MCF 10A (cell line): ENCODE results near the gene KCND2. TPM values are rescaled to one million over a fixed set of nuclear protein-coding genes. Genes with fewer than 3 reads are reported as not detected.

Experiments
- BruUV-seq: library from RNA; stranded (reverse); fragments of 400-500 nt; replicated peaks from 2 replicates; lab custom pipeline; 2021; lab: Mats Ljungman, UMichigan
- CTCF ChIA-PET: fragments of 300-600 bp; sonication (Branson Sonifier 250); formaldehyde crosslinking; extraction: SDS; loops from one replicate; lab custom pipeline; 2021; ENCODE audit warnings: antibody characterized with exemption, inconsistent platforms; lab: Yijun Ruan, JAX
- POLR2A ChIA-PET: fragments of 300-600, 350-650 bp; sonication (Branson Sonifier 250); formaldehyde crosslinking; extraction: SDS; loops from one replicate; lab custom pipeline; 2020; ENCODE audit warnings: antibody characterized with exemption, inconsistent platforms; lab: Yijun Ruan, JAX
- DNase-seq: peaks from one replicate; pipeline ENCODE4 v3.0.0-alpha.2; 2018; ENCODE audit not compliant: unreplicated experiment
- H3K27ac Mint-ChIP-seq: one replicate; pipeline ENCODE4 v1.8.0; 2022; ENCODE audit warnings: mild to moderate bottlenecking, low read depth, mixed read lengths; ENCODE audit not compliant: unreplicated experiment
- H3K27me3 Mint-ChIP-seq: one replicate; pipeline ENCODE4 v1.8.0; 2022; ENCODE audit warnings: mixed read lengths; ENCODE audit not compliant: insufficient read depth, unreplicated experiment
- H3K36me3 Mint-ChIP-seq: one replicate; pipeline ENCODE4 v1.8.0; 2022; ENCODE audit warnings: mild to moderate bottlenecking, moderate library complexity, mixed read lengths; ENCODE audit not compliant: insufficient read depth, unreplicated experiment
- H3K4me1 Mint-ChIP-seq: one replicate; pipeline ENCODE4 v1.8.0; 2022; ENCODE audit warnings: mixed read lengths; ENCODE audit not compliant: insufficient read depth, unreplicated experiment
- H3K4me3 Mint-ChIP-seq: one replicate; pipeline ENCODE4 v1.8.0; 2022; ENCODE audit warnings: mild to moderate bottlenecking, moderate library complexity, mixed read lengths; ENCODE audit not compliant: unreplicated experiment
- H3K9me3 Mint-ChIP-seq: one replicate; pipeline ENCODE4 v1.8.0; 2022; ENCODE audit warnings: mixed read lengths; ENCODE audit not compliant: unreplicated experiment
- CTCF ChIP-seq: fragments of 200-600 bp; IDR thresholded peaks from one replicate; pipeline ENCODE4 v1.8.0; 2022; ENCODE audit warnings: antibody characterized with exemption, mild to moderate bottlenecking; ENCODE audit not compliant: unreplicated experiment
- intact Hi-C: fragments of 100-400 bp; cut with micrococcal nuclease; formaldehyde crosslinking; loops from 2 replicates; pipeline ENCODE4 v1.14.1; 2022
- total RNA-seq: library from RNA; stranded (reverse); gene quantifications from 2 replicates; pipeline ENCODE4 v1.2.3, GENCODE V29; 2022

Gene KCND2
- total RNA-seq, 1 experiment from 2014 or later = not detected

DNA sequence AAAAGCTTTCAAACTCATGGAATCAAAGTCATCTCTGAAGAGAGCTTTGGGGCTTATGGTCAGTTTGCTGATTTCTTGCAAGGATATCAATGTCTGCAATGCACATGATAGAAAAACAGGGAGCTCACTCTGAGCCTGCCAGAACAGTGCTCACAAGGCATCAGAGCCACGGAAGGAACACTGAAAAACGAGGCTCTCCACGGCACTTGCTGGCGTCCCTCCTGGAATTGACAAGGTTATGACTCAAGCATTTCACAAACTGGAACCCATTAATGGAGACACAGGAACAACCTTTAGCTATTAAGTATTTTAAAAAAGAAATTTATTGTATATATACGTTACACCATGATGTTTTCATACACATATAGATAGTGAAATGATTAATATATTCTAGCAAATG, 266.3 kb downstream of the KCND2 start:
- Mint-ChIP-seq H3K27me3 (peaks cover 41% of the 10 kb centered on the region), H3K4me3 (no peak overlapping the region), H3K27ac (no peak overlapping the region), H3K9me3 (no peaks in the 10 kb centered on the region), H3K4me1 (no peaks in the 10 kb centered on the region), H3K36me3 (no peaks in the 10 kb centered on the region)
- ChIA-PET POLR2A (no interaction called here), CTCF (interaction anchor here (0.7 to 1.6 kb wide), 2 partner anchors 16 to 233 kb away, joined by 4 to 8 read pairs; no protein-coding TSS in a partner anchor)
- intact Hi-C loops = no loop called here
- no peak for TF ChIP-seq CTCF
- BruUV-seq = no TSS peak
- no peak for DNase-seq

DNA sequence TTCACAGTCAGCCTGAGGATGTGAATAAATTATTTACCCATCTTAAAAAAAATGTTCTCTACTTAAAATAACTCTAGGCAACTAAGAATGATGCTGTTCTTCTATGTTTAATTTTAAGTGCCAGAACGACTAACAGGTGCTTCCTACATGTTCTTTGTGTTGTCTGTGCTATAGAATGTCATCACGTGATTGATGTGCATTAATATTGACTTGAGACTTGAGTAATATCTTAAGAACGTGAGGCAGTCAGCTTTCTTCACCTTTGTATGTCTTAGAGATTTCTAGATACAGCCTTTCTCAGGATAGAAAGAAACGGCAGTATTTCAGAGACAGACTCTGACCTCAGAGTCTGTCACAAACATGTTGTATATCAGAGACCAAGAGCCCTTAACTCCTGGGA, 274.6 kb downstream of the KCND2 start:
- no peak overlapping the region for H3K4me3 Mint-ChIP-seq

DNA sequence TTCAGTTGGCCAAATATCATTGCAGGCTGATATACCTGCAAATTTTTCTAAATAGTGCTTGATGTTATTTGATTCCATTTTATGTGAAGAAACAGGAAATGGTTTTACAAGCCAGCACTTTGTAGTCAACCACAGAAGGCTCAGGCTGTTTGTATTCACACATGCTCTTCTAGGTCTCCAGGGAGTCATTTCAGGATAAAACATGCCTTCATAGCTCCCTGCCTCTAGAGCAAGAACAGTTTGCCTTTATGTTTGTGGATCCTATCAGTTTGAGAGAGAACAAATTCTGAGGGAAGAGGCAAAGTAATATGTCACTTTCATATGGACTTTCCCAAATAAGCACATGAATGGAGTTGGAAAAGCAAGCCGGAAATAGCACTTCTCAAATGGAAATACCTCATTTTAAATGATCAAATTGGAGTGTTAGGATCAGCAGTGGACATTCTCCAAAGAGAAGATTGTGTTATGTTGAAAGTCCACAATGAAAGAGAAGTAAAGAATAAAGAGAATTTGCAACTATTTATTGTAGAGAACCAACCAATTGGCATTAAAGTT, 277.6 kb downstream of the KCND2 start:
- no peak for DNase-seq
- Mint-ChIP-seq H3K4me1 (no peaks in the 10 kb centered on the region), H3K27ac (no peak overlapping the region), H3K9me3 (no peaks in the 10 kb centered on the region), H3K36me3 (no peaks in the 10 kb centered on the region), H3K4me3 (no peak overlapping the region), H3K27me3 (peaks cover 94% of the 10 kb centered on the region)
- BruUV-seq = no TSS peak
- intact Hi-C loops = loop anchor here (10.0 kb wide), 1 partner anchor 216 kb away; no protein-coding TSS in a partner anchor
- CTCF ChIA-PET = no interaction called here
- no peak for TF ChIP-seq CTCF
- POLR2A ChIA-PET = no interaction called here

More for the DNA sequence above, 274.6 kb downstream of the KCND2 start:
- TF ChIP-seq CTCF = no peak
- intact Hi-C loops = no loop called here
- Mint-ChIP-seq H3K36me3 (no peaks in the 10 kb centered on the region), H3K27me3 (peaks cover 83% of the 10 kb centered on the region), H3K27ac (no peak overlapping the region), H3K9me3 (no peaks in the 10 kb centered on the region), H3K4me1 (no peaks in the 10 kb centered on the region)
- ChIA-PET CTCF (no interaction called here), POLR2A (no interaction called here)
- DNase-seq = no peak
- BruUV-seq = no TSS peak

- CTCF ChIA-PET = interaction anchor here (1.0 kb wide), 1 partner anchor 1281 kb away, joined by 3 read pairs; no protein-coding TSS in a partner anchor
- Mint-ChIP-seq H3K27me3 (peaks cover 79% of the 10 kb centered on the region), H3K36me3 (no peaks in the 10 kb centered on the region), H3K27ac (no peak overlapping the region), H3K4me3 (no peak overlapping the region), H3K9me3 (no peaks in the 10 kb centered on the region), H3K4me1 (no peaks in the 10 kb centered on the region)
- TF ChIP-seq CTCF = no peak
- DNase-seq = no peak
- intact Hi-C loops = loop anchor here (10.0 kb wide), 1 partner anchor 219 kb away; no protein-coding TSS in a partner anchor
- POLR2A ChIA-PET = no interaction called here
- no TSS peak for BruUV-seq
These were observed 280.5 kb downstream of the KCND2 start for GRCh38 chr7:120553491-120553890.
